GM23338 (cell line): ENCODE measurements around the gene TRAPPC3L. TPM values are rescaled to one million over a fixed set of nuclear protein-coding genes. Genes with fewer than 3 reads are reported as not detected.

ENCODE experiments used
- ATAC-seq: fragments of 200-7000 bp; cut with Tn5 transposase; 3 replicates; pipeline ENCODE4 v1.9.1; 2020
- DNase-seq: peaks from one replicate; pipeline ENCODE4 v3.0.0-alpha.2; 2015; ENCODE audit warnings: low spot score
- H2AFZ ChIP-seq: fragments of 200-600 bp; sonication (generic); 2 replicates; pipeline ENCODE4 v1.8.0; 2016; ENCODE audit warnings: antibody characterized with exemption, mild to moderate bottlenecking, moderate library complexity
- H3F3A ChIP-seq: fragments of 200-600 bp; sonication (generic); replicated peaks from 2 replicates; pipeline ENCODE4 v1.8.0; 2017; ENCODE audit warnings: antibody characterized with exemption, mixed run types, low read depth
- H3K27ac ChIP-seq: fragments of 200-600 bp; sonication (generic); 2 replicates; pipeline ENCODE4 v1.6.1; 2016; ENCODE audit warnings: low read depth
- H3K27me3 ChIP-seq: fragments of 200-600 bp; sonication (generic); 2 replicates; pipeline ENCODE4 v1.8.0; 2016; ENCODE audit warnings: mild to moderate bottlenecking, mixed run types, moderate library complexity; ENCODE audit not compliant: insufficient read depth
- H3K36me3 ChIP-seq: fragments of 200-600 bp; sonication (generic); 2 replicates; pipeline ENCODE4 v1.8.0; 2016; ENCODE audit warnings: mild to moderate bottlenecking; ENCODE audit not compliant: insufficient read depth
- H3K4me1 ChIP-seq: fragments of 200-600 bp; sonication (generic); 2 replicates; pipeline ENCODE4 v1.8.0; 2016; ENCODE audit warnings: mild to moderate bottlenecking, moderate library complexity; ENCODE audit not compliant: insufficient read depth
- H3K4me2 ChIP-seq: fragments of 200-600 bp; sonication (generic); 2 replicates; pipeline ENCODE4 v1.7.1; 2017; ENCODE audit warnings: mixed run types
- H3K4me3 ChIP-seq: fragments of 200-600 bp; sonication (generic); 2 replicates; pipeline ENCODE4 v1.6.1; 2016; ENCODE audit warnings: mixed run types
- H3K79me2 ChIP-seq: fragments of 200-600 bp; sonication (generic); replicated peaks from 2 replicates; pipeline ENCODE4 v1.8.0; 2017; ENCODE audit warnings: mild to moderate bottlenecking; ENCODE audit not compliant: insufficient read depth
- H3K9me2 ChIP-seq: fragments of 200-600 bp; sonication (generic); 2 replicates; pipeline ENCODE4 v1.8.0; 2017; ENCODE audit not compliant: insufficient read depth
- H4K20me1 ChIP-seq: fragments of 200-600 bp; sonication (generic); replicated peaks from 2 replicates; pipeline ENCODE4 v1.8.0; 2017; ENCODE audit warnings: mild to moderate bottlenecking; ENCODE audit not compliant: insufficient read depth
- H3K27ac Mint-ChIP-seq: 2 replicates; pipeline ENCODE4 v1.8.0; 2020; ENCODE audit warnings: inconsistent platforms, mild to moderate bottlenecking, moderate library complexity, mixed read lengths
- H3K27me3 Mint-ChIP-seq: 3 replicates; pipeline ENCODE4 v1.8.0; 2022; ENCODE audit warnings: low read depth, mild to moderate bottlenecking, moderate library complexity, mixed read lengths, inconsistent platforms; ENCODE audit not compliant: insufficient read depth, poor library complexity
- H3K36me3 Mint-ChIP-seq: 3 replicates; pipeline ENCODE4 v1.8.0; 2021; ENCODE audit warnings: low read depth, mild to moderate bottlenecking, inconsistent platforms, moderate library complexity, mixed read lengths
- H3K4me1 Mint-ChIP-seq: 3 replicates; pipeline ENCODE4 v1.8.0; 2020; ENCODE audit warnings: mild to moderate bottlenecking, inconsistent platforms, mixed read lengths
- H3K4me3 Mint-ChIP-seq: 3 replicates; pipeline ENCODE4 v1.8.0; 2021; ENCODE audit warnings: moderate library complexity, mild to moderate bottlenecking, inconsistent platforms, mixed read lengths
- H3K9me3 Mint-ChIP-seq: 3 replicates; pipeline ENCODE4 v1.8.0; 2020; ENCODE audit warnings: moderate library complexity, mild to moderate bottlenecking, inconsistent platforms, mixed read lengths
- CREB1 ChIP-seq: fragments of 250-450 bp; sonication (Bioruptor Pico); IDR thresholded peaks from 2 replicates; pipeline ENCODE4 v1.5.0; 2020; ENCODE audit warnings: low read depth, mild to moderate bottlenecking, moderate library complexity
- CTCF ChIP-seq, 2 experiments: fragments of 200-600 bp in 1 of 2; sonication (generic) in 1 of 2; conservative IDR thresholded peaks; 2 replicates each; pipeline versions ENCODE4 v1.5.1 to v1.6.1; 2016 to 2017; ENCODE audit warnings: antibody characterized with exemption in 2 of 2, low read depth in 2 of 2, mild to moderate bottlenecking in 2 of 2, moderate library complexity in 1 of 2
- EZH2 ChIP-seq: fragments of 200-600 bp; sonication (generic); IDR thresholded peaks from one replicate; pipeline ENCODE4 v1.8.0; 2017; ENCODE audit warnings: antibody characterized with exemption, mild to moderate bottlenecking, low read depth; ENCODE audit not compliant: unreplicated experiment
- EZH2phosphoT487 ChIP-seq: fragments of 200-600 bp; sonication (generic); IDR thresholded peaks from one replicate; pipeline ENCODE4 v1.8.1; 2018; ENCODE audit warnings: antibody characterized with exemption; ENCODE audit not compliant: unreplicated experiment
- JUNB ChIP-seq: IDR thresholded peaks from one replicate; pipeline ENCODE4 v1.6.1; 2016; ENCODE audit warnings: antibody characterized with exemption; ENCODE audit not compliant: unreplicated experiment
- POLR2AphosphoS5 ChIP-seq: IDR thresholded peaks from 2 replicates; pipeline ENCODE4 v1.6.1; 2016; ENCODE audit warnings: antibody characterized with exemption, low read depth
- REST ChIP-seq: IDR thresholded peaks from one replicate; pipeline ENCODE4 v1.6.1; 2018; ENCODE audit warnings: antibody characterized with exemption; ENCODE audit not compliant: unreplicated experiment
- ZNF114 ChIP-seq: fragments of 250-450 bp; sonication (Bioruptor Pico); IDR thresholded peaks from 2 replicates; pipeline ENCODE4 v1.5.0; 2020; ENCODE audit warnings: mild to moderate bottlenecking, moderate library complexity
- ZNF331 ChIP-seq: fragments of 250-450 bp; sonication (Bioruptor Pico); IDR thresholded peaks from 2 replicates; pipeline ENCODE4 v1.5.0; 2020; ENCODE audit warnings: low read depth, mild to moderate bottlenecking, moderate library complexity
- polyA plus RNA-seq: library from polyadenylated mRNA; unstranded; fragments of >200 nt; fragmentation: Nextera tagmentation; extraction: Ambion mirVana; gene quantifications from 2 replicates; pipeline ENCODE4 v1.2.1, GENCODE V29; 2016
- total RNA-seq: library from RNA; depleted of rRNA; stranded (reverse); fragments of >200 nt; shearing (Covaris generic); gene quantifications from 2 replicates; pipeline ENCODE4 v1.2.3, GENCODE V29; 2014

TRAPPC3L gene
- total and polyA plus RNA-seq, 2 experiments from 2014 or later = not detected

GRCh38 chr6:116557893-116558292 lies 12.4 kb upstream of the TRAPPC3L start (continued):
- TF ChIP-seq ZNF331 (CRISPR knock-in tag) = no peak
- TF ChIP-seq EZH2phosphoT487 = no peak
- TF ChIP-seq EZH2 = no peak
- TF ChIP-seq POLR2AphosphoS5 = no peak
- TF ChIP-seq CREB1 (CRISPR knock-in tag) = no peak
- TF ChIP-seq REST = no peak
- no peak for TF ChIP-seq ZNF114 (CRISPR knock-in tag)

- Mint-ChIP-seq H3K9me3 (no peaks in the 10 kb centered on the region), H3K4me3 (no peak overlapping the region), H3K4me1 (peaks cover 4% of the 10 kb centered on the region; the same call in 2 of the 3 replicates), H3K36me3 (no peaks in the 10 kb centered on the region), H3K27me3 (no peaks in the 10 kb centered on the region), H3K27ac (no peak overlapping the region)
- no peaks in the 10 kb centered on the region for H3K36me3 ChIP-seq
- no peaks in the 10 kb centered on the region for H4K20me1 ChIP-seq
- no peak overlapping the region for H3K27ac ChIP-seq
- no peaks in the 10 kb centered on the region for H3K9me2 ChIP-seq
- H3K79me2 ChIP-seq = no peaks in the 10 kb centered on the region
- no peak overlapping the region for H3K4me3 ChIP-seq
- H3K4me1 ChIP-seq = no peaks in the 10 kb centered on the region
- no peaks in the 10 kb centered on the region for H3F3A ChIP-seq
- no peak overlapping the region for H3K4me2 ChIP-seq
- ATAC-seq = no peak
- DNase-seq = no peak
- H3K27me3 ChIP-seq = no peaks in the 10 kb centered on the region
- H2AFZ ChIP-seq = no peak overlapping the region
- TF ChIP-seq JUNB (no peak), EZH2 (no peak), POLR2AphosphoS5 (no peak), CREB1 (CRISPR knock-in tag) (no peak), ZNF331 (CRISPR knock-in tag) (no peak), CTCF (conservative IDR thresholded peaks at IDR 0.05; ENCODE audit: low read depth in 2 of 2) (no peak), REST (no peak)
These were observed 11.4 kb upstream of the TRAPPC3L start for GRCh38 chr6:116556814-116557415.
